Endothelial cell of umbilical vein (primary cell): ENCODE measurements around the gene COMT. TPM values are rescaled to one million over a fixed set of nuclear protein-coding genes. Genes with fewer than 3 reads are reported as not detected.

Source experiments
- BruUV-seq: library from RNA; stranded (reverse); fragments of 400-500 nt; replicated peaks from 2 replicates; lab custom pipeline; 2021; lab: Mats Ljungman, UMichigan
- CTCF ChIA-PET: fragments of 300-600, 350-600 bp; sonication (Branson Sonifier 250); formaldehyde crosslinking; loops from one replicate; lab custom pipeline; 2021; ENCODE audit warnings: antibody characterized with exemption, inconsistent platforms; lab: Charles Lee
- POLR2A ChIA-PET: fragments of 300-600, 350-600 bp; sonication (Branson Sonifier 250); formaldehyde crosslinking; loops from one replicate; lab custom pipeline; 2021; ENCODE audit warnings: antibody characterized with exemption, inconsistent platforms; lab: Charles Lee
- DNase-seq: peaks from one replicate; pipeline ENCODE4 v3.0.0-alpha.2; 2011; ENCODE audit warnings: low read depth, low spot score
- FAIRE-seq: peaks from 2 replicates; lab custom pipeline; 2011; peaks lifted over from hg19 to GRCh38; lab: Jason Lieb, UNC
- H2AFZ ChIP-seq: 2 replicates; pipeline ENCODE4 v1.6.0; 2012; ENCODE audit warnings: low read depth, low read length, control low read depth, inconsistent platforms
- H3K27ac ChIP-seq: 2 replicates; pipeline ENCODE4 v1.5.1; 2011; ENCODE audit warnings: low read depth, mild to moderate bottlenecking, control low read depth, low read length, moderate library complexity; ENCODE audit not compliant: insufficient read depth
- H3K27me3 ChIP-seq, 2 experiments: 2 replicates each; pipeline versions ENCODE4 v1.6.0 to v1.6.1; 2011; ENCODE audit warnings: low read length in 2 of 2, mixed read lengths in 1 of 2; ENCODE audit not compliant: control insufficient read depth in 2 of 2, insufficient read depth in 2 of 2
- H3K36me3 ChIP-seq, 2 experiments: 2 replicates in 1 of 2; 3 replicates in 1 of 2; pipeline ENCODE4 v1.5.1; 2011; ENCODE audit warnings: low read length in 2 of 2, mild to moderate bottlenecking in 1 of 2, moderate library complexity in 1 of 2; ENCODE audit not compliant: control insufficient read depth in 2 of 2, insufficient read depth in 2 of 2; ENCODE audit errors: extremely low read depth in 1 of 2
- H3K4me1 ChIP-seq: 3 replicates; pipeline ENCODE4 v1.5.1; 2011; ENCODE audit warnings: mild to moderate bottlenecking, low read length; ENCODE audit not compliant: control insufficient read depth, insufficient read depth; ENCODE audit errors: extremely low read depth
- H3K4me2 ChIP-seq: 2 replicates; pipeline ENCODE4 v1.6.1; 2011; ENCODE audit warnings: low read length, control low read depth, mixed read lengths; ENCODE audit not compliant: insufficient read depth
- H3K4me3 ChIP-seq, 3 experiments: fragments of 200-600 bp in 1 of 3; sonication (generic), shearing (Covaris generic) in 1 of 3; replicated peaks in 1 of 3; 2 replicates each; pipeline ENCODE4 v1.5.1; 2011 to 2016; ENCODE audit warnings: control low read depth in 3 of 3, low read length in 3 of 3, mild to moderate bottlenecking in 2 of 3, inconsistent platforms in 1 of 3, low read depth in 1 of 3, moderate library complexity in 1 of 3; ENCODE audit not compliant: insufficient read depth in 1 of 3
- H3K79me2 ChIP-seq: 2 replicates; pipeline ENCODE4 v1.6.0; 2012; ENCODE audit warnings: low read length, inconsistent platforms; ENCODE audit not compliant: control insufficient read depth, insufficient read depth
- H3K9ac ChIP-seq: replicated peaks from 2 replicates; pipeline ENCODE3; 2011; ENCODE audit warnings: low read length, control low read depth; ENCODE audit not compliant: insufficient read depth; ENCODE audit errors: extremely low read depth
- H3K9me1 ChIP-seq: replicated peaks from 3 replicates; pipeline ENCODE4 v1.6.0; 2011; ENCODE audit warnings: mild to moderate bottlenecking, low read length; ENCODE audit not compliant: control insufficient read depth, insufficient read depth; ENCODE audit errors: extremely low read depth
- H3K9me3 ChIP-seq: replicated peaks from 2 replicates; pipeline ENCODE4 v1.5.1; 2012; ENCODE audit warnings: low read length, inconsistent platforms; ENCODE audit not compliant: control insufficient read depth, insufficient read depth
- H4K20me1 ChIP-seq: replicated peaks from 2 replicates; pipeline ENCODE3; 2011; ENCODE audit warnings: mild to moderate bottlenecking, low read length; ENCODE audit not compliant: control insufficient read depth, insufficient read depth; ENCODE audit errors: extremely low read depth
- CTCF ChIP-seq, 2 donors: IDR thresholded peaks; 1 replicate in 1 of 2; 2 replicates in 1 of 2; pipeline ENCODE4 v1.5.1; 2011; ENCODE audit warnings: low read length in 2 of 2, mild to moderate bottlenecking in 2 of 2, moderate library complexity in 2 of 2, control low read depth in 1 of 2, inconsistent platforms in 1 of 2, low read depth in 1 of 2; ENCODE audit not compliant: insufficient read depth in 1 of 2; ENCODE audit errors: extremely low read depth in 1 of 2
- EZH2 ChIP-seq: IDR thresholded peaks from 2 replicates; pipeline ENCODE4 v1.6.1; 2012; ENCODE audit warnings: borderline replicate concordance, low read depth, mild to moderate bottlenecking, moderate library complexity, low read length, inconsistent platforms; ENCODE audit not compliant: severe bottlenecking
- FOS ChIP-seq: IDR thresholded peaks from 2 replicates; pipeline ENCODE4 v1.6.1; 2011; ENCODE audit warnings: mild to moderate bottlenecking, low read length, moderate library complexity, borderline replicate concordance; ENCODE audit not compliant: insufficient read depth
- GATA2 ChIP-seq: IDR thresholded peaks from 2 replicates; pipeline ENCODE4 v1.7.0; 2011; ENCODE audit warnings: low read depth, mild to moderate bottlenecking, moderate library complexity, mixed read lengths, low read length; ENCODE audit not compliant: insufficient read length, insufficient read depth
- JUN ChIP-seq: IDR thresholded peaks from 2 replicates; pipeline ENCODE4 v1.6.1; 2011; ENCODE audit warnings: borderline replicate concordance, low read depth; ENCODE audit not compliant: insufficient read length, insufficient read depth
- MAX ChIP-seq: IDR thresholded peaks from 2 replicates; pipeline ENCODE4 v1.6.1; 2011; ENCODE audit not compliant: insufficient read depth, insufficient read length
- MYC ChIP-seq: IDR thresholded peaks from one replicate; pipeline ENCODE4 v1.6.1; 2011; ENCODE audit warnings: mild to moderate bottlenecking, low read depth, low read length
- POLR2A ChIP-seq: IDR thresholded peaks from 2 replicates; pipeline ENCODE4 v1.6.1; 2012; ENCODE audit warnings: low read depth, mild to moderate bottlenecking, control low read depth, low read length
- POLR2AphosphoS5 ChIP-seq: IDR thresholded peaks from 2 replicates; pipeline ENCODE4 v1.6.1; 2012; ENCODE audit warnings: low read depth, mild to moderate bottlenecking, control low read depth, low read length, moderate library complexity; ENCODE audit not compliant: insufficient read depth
- dilution Hi-C: fragments of 300-500 bp; cut with MboI; formaldehyde crosslinking; loops from one replicate; pipeline ENCODE4 v1.15.0; 2019; ENCODE audit warnings: low sequenced_read_pairs; ENCODE audit not compliant: extremely low pct_ligation_motif_present
- intact Hi-C: fragments of 100-400 bp; cut with micrococcal nuclease; formaldehyde crosslinking; loops from one replicate; pipeline ENCODE4 v1.10.0; 2022
- polyA plus RNA-seq, 4 experiments: library from polyadenylated mRNA; depleted of rRNA in 3 of 4; stranded (reverse) in 3 of 4; unstranded in 1 of 4; fragments of >200 nt; gene quantifications; 2 replicates each; pipeline versions ENCODE4 v1.2.1 to v1.2.3, GENCODE V29; 2011 to 2012; ENCODE audit warnings: missing spikeins in 1 of 4
- total RNA-seq: library from RNA; stranded (reverse); gene quantifications from 2 replicates; pipeline ENCODE4 v1.2.3, GENCODE V29; 2021

Gene COMT
- total and polyA plus RNA-seq, 2 donors (not counting 3 experiments of a cell fraction or from before 2014, with no cell fraction given) = 221 to 537 TPM

GRCh38 chr22:19928207-19928606 is 13.4 kb upstream of the COMT start:
- no peaks in the 10 kb centered on the region for H3K27me3 ChIP-seq
- no peak overlapping the region for H2AFZ ChIP-seq
- dilution Hi-C loops (no loop called here), intact Hi-C loops (no loop called here)
- no peaks in the 10 kb centered on the region for H4K20me1 ChIP-seq
- no peak for DNase-seq
- no peak overlapping the region for H3K4me3 ChIP-seq
- ChIA-PET CTCF (no interaction called here), POLR2A (no interaction called here)
- FAIRE-seq = no peak
- H3K9me1 ChIP-seq = no peaks in the 10 kb centered on the region
- BruUV-seq = TSS peak; percentile 4
- no peak overlapping the region for H3K27ac ChIP-seq
- no peak overlapping the region for H3K4me2 ChIP-seq
- TF ChIP-seq GATA2 (no peak), POLR2A (no peak), JUN (no peak), MAX (no peak), FOS (no peak), MYC (no peak), EZH2 (no peak), CTCF (IDR thresholded peaks at IDR 0.05; ENCODE audit: extremely low read depth in 1 of 2, insufficient read depth in 1 of 2, low read depth in 1 of 2, low read length in 2 of 2) (no peak), POLR2AphosphoS5 (no peak)
- peaks cover 0 to 7% of the 10 kb centered on the region in 2 experiments for H3K36me3 ChIP-seq
- H3K4me1 ChIP-seq = no peaks in the 10 kb centered on the region
- no peaks in the 10 kb centered on the region for H3K9me3 ChIP-seq
- no peaks in the 10 kb centered on the region for H3K79me2 ChIP-seq
- H3K9ac ChIP-seq = no peak overlapping the region
